GM18868 (cell line): Measurements from ENCODE around the gene PRICKLE4.
"Not testable (repeated sequence)": the region's sequence is repeated elsewhere in the genome, so short reads cannot be mapped to it uniquely, and the experiment has no call there.

Source experiments
- ATAC-seq: cut with Tn5 transposase; IDR thresholded peaks from one replicate; pipeline ENCODE4 v1.9.1; 2021; ENCODE audit warnings: mild to moderate bottlenecking, moderate library complexity; ENCODE audit not compliant: unreplicated experiment

Gene PRICKLE4

GRCh38 chr6:41790045-41790444 lies 9.5 kb downstream of the PRICKLE4 start:
- ATAC-seq: no peak

- no peak for ATAC-seq
These were observed 10.7 kb downstream of the PRICKLE4 start for GRCh38 chr6:41791305-41791704.

- no peak for ATAC-seq
These were observed 11.4 kb downstream of the PRICKLE4 start for GRCh38 chr6:41791984-41792383.

- ATAC-seq: no peak
These were observed 15.9 kb downstream of the PRICKLE4 start for GRCh38 chr6:41796474-41796873.

- no peak for ATAC-seq
These were observed 18.4 kb downstream of the PRICKLE4 start for GRCh38 chr6:41798901-41799558.

- ATAC-seq: no peak
These were observed 19.0 kb downstream of the PRICKLE4 start for GRCh38 chr6:41799559-41799911.

GRCh38 chr6:41801380-41801779 lies 20.8 kb downstream of the PRICKLE4 start:
- no peak for ATAC-seq

- no peak for ATAC-seq
These were observed 25.5 kb downstream of the PRICKLE4 start for GRCh38 chr6:41805830-41806774.

- no peak for ATAC-seq
These were observed 30.5 kb downstream of the PRICKLE4 start for GRCh38 chr6:41811095-41811494.

- ATAC-seq: not testable (repeated sequence)
These were observed 31.4 kb downstream of the PRICKLE4 start for GRCh38 chr6:41811946-41812345.

GRCh38 chr6:41813469-41813868 lies 32.9 kb downstream of the PRICKLE4 start:
- no peak for ATAC-seq

GRCh38 chr6:41813956-41814355 lies 33.4 kb downstream of the PRICKLE4 start:
- ATAC-seq: no peak

- ATAC-seq: no peak
These were observed 34.0 kb downstream of the PRICKLE4 start for GRCh38 chr6:41814629-41815028.

GRCh38 chr6:41815587-41815986 lies 35.0 kb downstream of the PRICKLE4 start:
- ATAC-seq: no peak

- no peak for ATAC-seq
These were observed 37.9 kb downstream of the PRICKLE4 start for GRCh38 chr6:41818271-41819054.

- no peak for ATAC-seq
These were observed 40.7 kb downstream of the PRICKLE4 start for GRCh38 chr6:41821266-41821665.

GRCh38 chr6:41822021-41822420 lies 41.4 kb downstream of the PRICKLE4 start:
- no peak for ATAC-seq

GRCh38 chr6:41823178-41823577 lies 42.6 kb downstream of the PRICKLE4 start:
- ATAC-seq: no peak

GRCh38 chr6:41824571-41825569 lies 44.3 kb downstream of the PRICKLE4 start:
- no peak for ATAC-seq

- no peak for ATAC-seq
These were observed 45.9 kb downstream of the PRICKLE4 start for GRCh38 chr6:41826343-41827022.
